HEK293 (cell line): ENCODE measurements around the gene OR4K13.

Experiments
- CTCF ChIP-seq: fragments of 450-650 bp; formaldehyde crosslinking; IDR thresholded peaks from 2 replicates; pipeline ENCODE4 v1.5.1; 2016; ENCODE audit warnings: missing biosample characterization, missing genetic modification characterization
- MYNN ChIP-seq: fragments of 450-650 bp; formaldehyde crosslinking; IDR thresholded peaks from 2 replicates; pipeline ENCODE4 v1.5.1; 2016; ENCODE audit warnings: missing biosample characterization, missing genetic modification characterization, borderline replicate concordance
- MZF1 ChIP-seq: fragments of 450-650 bp; formaldehyde crosslinking; IDR thresholded peaks from 2 replicates; pipeline ENCODE4 v1.5.1; 2017; ENCODE audit warnings: missing biosample characterization, missing genetic modification characterization, borderline replicate concordance
- PRDM10 ChIP-seq: fragments of 450-650 bp; formaldehyde crosslinking; IDR thresholded peaks from 2 replicates; pipeline ENCODE4 v1.5.1; 2016; ENCODE audit warnings: missing biosample characterization, missing genetic modification characterization
- ZBTB1 ChIP-seq: fragments of 450-650 bp; formaldehyde crosslinking; IDR thresholded peaks from 2 replicates; pipeline ENCODE4 v1.5.1; 2016; ENCODE audit warnings: missing biosample characterization, missing genetic modification characterization
- ZBTB8A ChIP-seq: fragments of 450-650 bp; formaldehyde crosslinking; IDR thresholded peaks from 2 replicates; pipeline ENCODE4 v1.5.1; 2016; ENCODE audit warnings: missing biosample characterization, missing genetic modification characterization

- TF ChIP-seq CTCF (tag by site-specific recombination) = no peak
- TF ChIP-seq MZF1 = no peak
- no peak for TF ChIP-seq ZBTB1 (tag by site-specific recombination)
- TF ChIP-seq PRDM10 (tag by site-specific recombination) = no peak
- TF ChIP-seq ZBTB8A (tag by site-specific recombination) = no peak
- no peak for TF ChIP-seq MYNN
Measured at GRCh38 chr14:20019257-20019865, 16.5 kb downstream of the OR4K13 start, which contains the start of gene OR4K14.
